Stimulated activated CD4-positive, alpha-beta T cell treated with anti-CD3 and anti-CD28 coated beads, Interleukin-12 subunit alpha, Interleukin-12 subunit beta, amount 100 ng/mL, for 4 hours (primary cell): Measurements from ENCODE around the gene ADGRL1.

Source experiments
- DNase-seq: peaks from one replicate; pipeline ENCODE4 v3.0.0-alpha.2; 2020

ADGRL1 gene

DNA sequence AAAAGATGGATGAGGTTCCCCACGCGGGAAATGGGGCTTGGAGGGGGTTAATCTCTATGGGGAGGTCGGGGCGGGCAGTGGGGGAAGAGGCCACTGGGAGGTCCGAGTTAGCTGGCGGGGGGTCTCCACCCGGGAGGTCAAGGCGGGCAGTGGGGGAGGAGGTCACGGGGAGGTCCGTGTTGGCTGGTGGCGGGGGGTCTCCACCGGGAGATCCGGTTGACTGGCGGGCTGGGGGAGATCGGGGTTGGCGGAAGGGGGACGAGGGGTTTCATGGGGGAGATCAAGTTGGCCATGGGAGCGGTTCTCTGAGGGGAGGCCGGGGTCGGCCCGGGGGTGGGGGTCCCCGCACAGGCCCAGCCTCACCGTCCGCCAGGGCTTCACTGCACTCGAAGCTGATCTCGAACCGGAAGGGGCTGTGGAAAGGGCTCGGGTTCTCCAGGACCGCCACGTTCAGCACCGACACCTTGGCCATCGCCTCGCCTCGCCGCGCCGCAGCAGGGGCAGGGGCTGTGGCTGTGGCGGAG, 69.9 kb downstream of the ADGRL1 start:
- no peak for DNase-seq

DNA sequence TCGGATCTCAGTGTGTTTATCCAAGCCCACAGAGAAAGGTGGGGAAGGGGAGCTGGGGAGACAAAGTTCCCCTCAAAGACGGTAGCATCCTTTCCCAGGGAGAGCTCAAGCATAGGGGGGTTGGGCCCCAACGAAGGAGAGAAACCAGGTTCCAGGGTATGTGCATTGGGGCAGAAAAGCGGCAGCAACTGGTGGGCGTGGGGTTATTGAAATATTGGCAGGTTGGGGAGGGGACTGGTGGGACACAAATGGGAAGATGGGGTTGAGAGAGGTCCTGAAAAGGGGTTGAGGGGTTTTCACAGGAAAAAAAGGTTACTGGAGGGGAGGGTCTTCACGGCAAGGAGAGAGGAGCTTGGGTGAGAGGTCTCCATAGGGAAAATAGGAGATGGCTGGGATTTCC, 70.6 kb downstream of the ADGRL1 start:
- no peak for DNase-seq

DNA sequence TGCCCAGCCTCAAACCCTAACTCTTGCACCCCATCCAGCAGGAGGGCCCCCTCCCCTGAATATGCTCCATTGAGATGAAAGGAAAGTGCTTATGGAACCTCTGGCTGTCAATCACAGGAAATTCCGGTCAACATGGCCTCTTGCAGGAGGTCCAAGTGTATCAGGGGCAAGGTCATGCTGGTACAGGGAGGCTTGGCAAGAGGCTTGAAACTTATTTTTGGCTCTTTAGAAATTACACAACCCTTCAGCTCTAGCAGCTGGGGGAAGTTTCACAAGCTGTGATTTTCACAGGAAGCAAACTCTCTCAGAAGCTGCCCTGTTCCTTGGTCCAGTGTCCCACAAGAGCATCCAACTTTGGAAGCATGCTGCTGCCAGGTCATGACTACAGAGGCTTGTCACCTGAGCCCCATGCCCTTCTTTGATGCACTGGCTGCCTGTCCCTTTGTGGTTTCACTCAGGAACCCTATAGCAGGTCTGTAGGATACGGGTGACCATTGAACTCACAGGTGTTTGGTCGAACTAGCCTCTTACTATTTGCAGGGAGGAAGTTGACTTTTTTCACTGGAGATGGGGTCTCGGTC, 78.0 kb downstream of the ADGRL1 start:
- no peak for DNase-seq

DNA sequence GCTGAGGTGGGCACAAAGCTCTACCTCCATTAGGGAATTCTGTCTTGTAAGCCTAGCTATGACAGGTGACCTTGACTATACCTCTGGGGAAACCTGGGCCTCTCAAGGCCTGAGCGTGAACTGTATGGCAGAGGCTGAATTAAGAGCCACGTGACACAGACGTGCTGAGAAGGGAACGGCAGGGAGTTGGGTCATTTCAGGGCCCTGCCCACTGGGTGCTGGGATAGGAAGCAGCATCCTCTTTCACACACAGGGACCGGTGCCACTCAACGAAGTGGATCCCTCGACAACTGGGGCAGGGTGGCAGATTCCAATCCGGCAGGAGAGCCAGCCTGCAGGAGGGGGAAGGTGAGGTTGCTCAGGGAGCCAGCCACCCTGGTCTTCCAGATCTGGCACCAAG, 78.8 kb downstream of the ADGRL1 start:
- DNase-seq = no peak

DNA sequence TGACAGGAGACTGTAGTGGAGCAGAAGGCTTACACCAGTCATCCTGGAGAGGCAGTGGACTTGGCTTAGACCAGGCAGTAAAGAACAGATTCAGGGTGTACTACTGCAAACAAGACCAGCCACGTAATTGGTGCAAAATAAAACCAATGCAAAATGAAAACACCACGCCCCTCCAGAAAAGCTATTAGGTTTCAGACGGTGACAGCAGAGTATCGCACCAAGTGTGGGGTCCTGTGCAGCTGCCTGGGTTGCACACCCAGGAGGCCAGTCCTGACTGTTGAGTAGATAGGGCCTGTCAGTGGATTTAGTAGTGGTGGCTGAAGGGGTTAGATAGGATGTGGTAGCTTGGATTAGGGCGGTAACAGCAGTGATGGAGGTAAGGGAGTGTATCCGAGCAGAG, 83.0 kb downstream of the ADGRL1 start:
- no peak for DNase-seq

DNA sequence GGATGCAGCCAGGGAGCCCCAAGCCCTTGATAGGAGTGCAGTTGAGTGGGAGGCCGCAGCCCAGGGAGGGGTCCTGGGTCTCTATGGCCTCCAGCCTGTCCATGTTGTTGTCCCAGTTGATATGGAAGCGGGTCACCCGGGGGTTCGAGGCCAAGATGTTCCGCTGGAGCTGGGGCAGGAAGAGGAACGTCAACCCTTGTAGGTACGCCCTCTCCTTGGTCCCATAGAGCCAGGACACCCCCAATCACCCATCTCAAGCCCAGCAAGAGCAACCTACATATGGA, 85.5 kb downstream of the ADGRL1 start:
- no peak for DNase-seq

DNA sequence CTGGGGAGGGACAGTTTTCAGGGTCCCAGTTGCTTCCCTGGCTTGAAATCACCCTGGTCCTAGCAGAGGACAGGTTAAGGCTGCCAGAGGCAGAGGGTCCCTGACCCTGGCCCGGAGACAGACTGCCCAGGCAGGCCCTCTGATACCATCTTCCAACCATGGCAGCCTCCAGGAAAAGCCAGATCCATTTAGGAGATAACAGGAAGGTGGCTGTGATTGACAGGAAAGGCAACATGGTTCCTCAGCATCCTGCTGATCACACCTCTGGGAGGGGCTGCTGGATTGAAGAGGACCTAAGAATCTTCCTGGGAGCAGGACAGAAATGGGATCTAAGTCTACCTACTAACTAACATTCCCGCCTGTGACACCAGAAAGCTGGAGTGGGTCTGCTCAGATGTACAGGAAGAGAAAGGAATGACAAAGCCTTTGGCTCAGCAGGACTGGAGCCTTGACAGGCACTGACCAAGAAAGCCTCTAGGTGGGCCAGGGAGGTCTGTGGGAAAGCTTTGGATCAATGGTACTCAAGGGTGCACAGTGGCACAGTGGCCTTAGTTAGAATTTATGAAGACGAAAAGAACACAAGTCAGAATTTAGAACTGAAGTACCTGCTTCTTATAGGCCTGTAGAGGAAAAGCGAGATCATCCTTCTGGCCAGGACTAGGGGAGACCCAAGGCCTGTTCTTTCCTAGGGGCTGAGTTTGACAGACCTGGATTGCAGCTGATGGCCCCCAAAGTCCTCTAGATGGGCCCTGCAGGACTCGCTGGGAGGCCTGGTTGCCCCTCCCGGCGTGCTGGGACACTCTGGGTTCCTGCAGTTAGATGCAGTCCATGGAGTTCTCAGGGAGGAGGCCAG, 86.1 kb downstream of the ADGRL1 start:
- no peak for DNase-seq

DNA sequence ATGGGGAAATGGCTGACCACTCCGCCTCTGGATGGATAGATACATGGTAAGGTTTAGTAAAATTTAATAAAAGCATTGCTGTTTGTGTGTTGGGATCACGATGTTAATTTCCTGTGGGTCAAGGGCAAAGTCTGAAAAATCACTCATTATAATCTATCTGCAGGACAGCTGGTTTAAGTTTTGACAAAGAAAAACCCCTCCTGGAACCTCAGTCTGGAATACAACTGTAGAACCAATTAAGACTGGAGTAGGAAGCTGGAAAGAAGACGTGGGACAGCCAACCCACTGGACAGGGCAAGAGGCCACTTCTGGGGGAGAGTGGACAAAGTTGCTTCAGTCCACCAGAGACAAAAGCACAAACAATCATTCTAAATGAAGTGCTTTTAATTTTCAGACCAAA, 86.8 kb downstream of the ADGRL1 start:
- DNase-seq = no peak

DNA sequence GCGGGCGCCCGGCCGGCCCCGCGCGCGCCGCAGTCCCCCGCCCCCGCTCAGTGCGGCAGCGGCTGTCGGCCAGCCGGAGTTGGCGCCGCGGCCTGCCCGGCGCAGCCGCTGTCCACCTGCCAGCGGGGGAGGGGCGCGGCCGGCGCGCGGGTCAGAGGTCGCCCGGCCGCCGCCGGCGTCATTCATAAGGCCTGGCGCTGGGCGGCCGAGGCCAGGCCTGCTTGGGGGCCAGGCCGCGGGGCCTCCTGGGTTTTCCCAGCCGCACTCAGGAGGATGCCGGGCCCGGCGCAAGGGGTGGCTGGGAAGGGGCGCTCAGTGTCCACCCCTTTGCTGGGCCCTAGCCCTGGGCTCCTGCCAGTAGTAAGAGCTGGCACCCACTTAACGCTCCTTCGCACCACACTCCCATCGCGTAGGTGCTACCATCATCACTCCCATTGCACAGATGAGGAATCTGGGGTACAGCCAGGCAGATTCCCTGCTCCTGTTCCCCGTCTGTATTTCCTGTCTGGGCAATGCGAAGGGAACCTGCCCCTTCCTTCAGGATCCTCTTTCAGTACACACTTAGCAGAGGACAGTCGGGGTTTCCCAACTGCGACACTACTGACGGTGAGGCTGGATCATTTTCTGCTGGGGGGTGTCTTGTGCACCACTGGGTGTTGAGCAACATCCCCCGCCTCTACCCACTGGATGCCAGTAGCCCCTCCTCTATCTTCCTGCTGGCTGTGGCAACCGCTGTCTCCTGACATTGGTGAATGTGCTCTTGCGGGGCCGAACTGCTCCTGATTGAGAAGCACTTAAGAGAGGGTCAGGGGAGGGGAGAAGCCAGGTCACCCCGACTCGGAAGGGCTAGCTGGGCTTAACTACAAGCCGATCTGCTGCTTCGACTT, 87.6 kb downstream of the ADGRL1 start:
- peak; percentile 15 for DNase-seq

DNA sequence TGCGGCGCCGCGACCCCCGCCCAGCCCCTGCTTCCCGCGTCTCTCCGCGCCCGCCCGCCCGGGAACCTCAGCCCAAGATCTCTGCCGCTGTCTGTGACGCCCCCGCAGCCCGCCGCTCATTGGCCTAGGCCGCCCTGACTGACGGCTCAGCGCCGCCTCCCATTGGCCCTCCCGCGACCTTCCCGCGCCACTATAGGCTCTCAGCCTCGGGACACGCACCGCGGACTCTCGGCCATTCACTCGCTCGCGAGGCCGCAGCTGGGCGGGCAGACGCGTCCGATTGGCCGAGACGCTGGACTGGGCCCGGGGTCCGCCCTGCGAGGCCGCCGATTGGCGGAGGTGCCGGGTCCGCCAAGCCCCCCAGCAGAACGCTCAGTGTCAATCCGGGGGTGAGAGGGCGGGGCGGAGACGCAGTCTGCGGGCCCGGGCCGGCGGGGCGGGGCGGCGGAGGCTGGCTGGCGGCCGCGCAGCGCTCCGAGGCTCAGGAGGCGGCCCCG, 88.3 kb downstream of the ADGRL1 start, which contains the start of gene PRKACA:
Gene PRKACA, minus strand, starts transcription at position 95 of the 497 bp plus-strand sequence. CDS start 215 bp downstream, outside the sequence.
- DNase-seq = peak; percentile 97

DNA sequence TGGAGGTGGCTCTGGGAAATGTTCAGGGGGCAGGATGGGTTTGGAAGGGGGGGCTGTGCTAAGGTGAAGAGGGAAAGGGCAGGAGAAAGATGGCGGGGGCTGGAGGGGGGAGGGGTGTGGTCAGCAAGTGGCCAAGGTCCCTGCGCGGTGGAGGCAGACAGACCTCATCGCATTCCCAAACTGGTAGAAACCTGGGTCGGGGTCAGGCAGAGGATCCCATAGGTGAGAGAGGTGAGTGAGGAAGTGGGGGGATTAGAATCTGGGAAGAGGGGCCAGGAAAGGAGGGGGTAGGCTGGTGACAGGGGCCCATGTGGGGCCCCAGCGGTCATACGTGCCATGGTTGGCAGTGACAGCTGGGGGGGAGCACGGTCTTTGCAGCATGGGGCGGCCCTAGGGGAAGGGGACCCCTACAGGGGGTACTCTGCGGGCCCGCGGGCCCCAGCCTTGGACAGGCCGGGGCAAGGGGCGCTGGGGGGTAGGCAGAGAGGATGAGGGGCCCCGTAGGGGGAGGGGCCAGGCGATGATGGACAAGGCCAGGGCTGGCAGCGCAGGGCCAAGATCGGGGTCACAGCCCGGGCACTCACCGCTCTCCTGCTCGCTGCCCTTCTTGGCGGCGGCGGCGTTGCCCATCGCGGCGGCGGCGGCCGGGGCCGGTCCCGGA, 88.9 kb downstream of the ADGRL1 start:
- no peak for DNase-seq

DNA sequence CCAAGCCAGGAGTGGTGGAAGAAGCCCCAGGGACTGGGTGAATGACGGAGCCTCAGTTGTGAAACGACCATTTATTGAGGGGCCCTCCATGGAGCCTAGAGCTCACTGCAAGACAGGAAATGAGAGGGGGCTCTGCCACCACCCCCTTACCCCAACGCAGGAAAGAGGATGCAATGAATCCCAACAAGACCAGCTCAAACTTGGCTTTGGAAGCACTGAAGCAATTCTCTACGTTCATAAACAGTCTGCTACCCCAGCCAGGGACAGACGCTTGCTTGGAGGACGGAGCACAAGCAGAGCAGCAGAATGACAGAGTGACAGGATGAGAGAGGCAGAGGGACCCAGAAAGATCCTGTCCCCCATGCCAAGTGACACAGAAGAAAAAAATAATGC, 89.4 kb downstream of the ADGRL1 start:
- DNase-seq = no peak

DNA sequence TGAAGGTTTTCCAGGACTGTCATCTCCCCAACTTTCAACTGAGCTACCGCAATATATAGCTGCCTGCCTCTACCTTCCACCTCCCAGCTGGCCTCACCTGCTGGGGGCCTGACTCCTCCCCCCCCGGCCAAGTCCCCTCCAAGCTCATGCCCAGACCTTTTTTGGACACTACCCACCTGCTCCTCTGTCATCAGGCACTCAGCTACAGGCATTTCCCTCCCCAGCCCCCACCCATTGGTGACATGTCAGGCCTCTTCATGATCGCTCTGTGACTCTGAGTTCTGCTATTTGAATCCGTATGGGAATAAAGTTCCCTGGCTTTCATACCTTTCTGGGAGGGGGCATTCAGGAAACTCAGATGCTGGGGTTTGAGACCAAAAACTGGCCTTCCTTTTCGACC, 90.2 kb downstream of the ADGRL1 start:
- no peak for DNase-seq

DNA sequence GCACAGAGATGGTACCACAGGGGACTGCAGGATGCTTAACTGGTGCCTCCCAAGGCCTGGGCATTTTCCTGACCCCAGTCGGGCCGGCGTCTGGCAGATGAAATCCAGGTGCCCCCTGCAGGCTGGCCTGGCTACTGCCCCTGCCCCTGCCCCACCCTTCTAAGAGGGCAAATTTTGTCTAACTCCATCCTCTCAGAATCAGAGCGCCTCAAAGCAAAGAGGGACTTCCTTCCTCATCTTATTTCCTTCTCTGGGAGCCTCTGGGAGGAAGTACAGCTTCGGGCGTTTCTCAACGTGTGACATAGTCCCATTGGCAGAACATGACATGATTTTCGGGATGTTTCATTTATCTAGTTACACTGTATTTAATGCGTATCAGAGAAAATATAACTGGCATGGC, 91.1 kb downstream of the ADGRL1 start:
- DNase-seq = peak; percentile 54

DNA sequence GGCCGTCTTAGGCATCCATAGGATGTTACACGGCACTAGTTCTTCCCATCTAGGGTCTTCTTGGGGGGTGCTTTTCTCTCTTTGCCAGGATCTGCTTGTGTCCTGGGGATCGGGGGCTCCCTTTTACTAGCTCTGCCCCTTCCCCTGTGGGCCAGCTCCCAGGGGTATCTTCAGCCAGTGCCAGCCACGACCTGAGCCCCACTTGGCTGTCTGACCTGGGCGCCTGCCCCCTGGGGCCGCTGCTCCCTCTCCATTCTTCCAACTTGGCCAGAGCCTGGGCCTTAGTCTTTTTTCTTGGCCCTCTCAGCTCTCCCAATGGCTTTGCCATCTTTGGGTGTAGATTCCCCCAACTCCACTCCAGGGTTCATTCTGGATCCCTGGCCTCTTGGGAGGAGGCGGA, 91.5 kb downstream of the ADGRL1 start:
- DNase-seq = no peak

DNA sequence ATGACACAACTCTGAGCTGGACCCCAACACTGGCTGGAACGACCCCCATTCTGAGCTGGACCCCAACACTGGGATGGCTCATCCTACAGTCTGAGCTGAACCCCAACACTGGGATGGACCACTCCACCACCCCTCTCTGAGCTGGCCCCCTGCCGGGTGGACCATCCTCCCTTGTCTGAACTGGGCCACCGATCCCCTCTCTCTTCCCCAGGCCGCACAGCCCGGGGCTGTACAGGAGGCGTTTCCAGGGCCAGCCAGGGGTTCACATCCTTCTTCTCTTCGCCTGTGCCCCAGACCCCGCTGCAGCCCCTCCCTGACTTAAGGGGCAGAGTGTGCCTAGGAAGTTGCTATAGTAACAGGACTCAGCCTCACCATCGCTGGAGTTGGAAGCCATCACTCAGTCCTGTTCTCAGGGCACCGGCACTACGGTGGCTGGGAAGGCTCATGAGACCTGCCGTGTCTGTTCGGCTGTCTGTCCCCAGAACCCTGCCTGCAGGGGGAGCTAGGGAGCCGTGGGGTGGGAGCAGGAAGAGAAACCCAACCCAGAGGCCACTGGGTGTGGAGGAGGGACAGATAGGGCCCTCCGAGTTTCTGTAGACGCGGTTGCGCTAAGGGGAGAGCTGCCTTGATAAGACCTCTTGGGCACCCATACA, 92.1 kb downstream of the ADGRL1 start:
- peak; percentile 51 for DNase-seq

DNA sequence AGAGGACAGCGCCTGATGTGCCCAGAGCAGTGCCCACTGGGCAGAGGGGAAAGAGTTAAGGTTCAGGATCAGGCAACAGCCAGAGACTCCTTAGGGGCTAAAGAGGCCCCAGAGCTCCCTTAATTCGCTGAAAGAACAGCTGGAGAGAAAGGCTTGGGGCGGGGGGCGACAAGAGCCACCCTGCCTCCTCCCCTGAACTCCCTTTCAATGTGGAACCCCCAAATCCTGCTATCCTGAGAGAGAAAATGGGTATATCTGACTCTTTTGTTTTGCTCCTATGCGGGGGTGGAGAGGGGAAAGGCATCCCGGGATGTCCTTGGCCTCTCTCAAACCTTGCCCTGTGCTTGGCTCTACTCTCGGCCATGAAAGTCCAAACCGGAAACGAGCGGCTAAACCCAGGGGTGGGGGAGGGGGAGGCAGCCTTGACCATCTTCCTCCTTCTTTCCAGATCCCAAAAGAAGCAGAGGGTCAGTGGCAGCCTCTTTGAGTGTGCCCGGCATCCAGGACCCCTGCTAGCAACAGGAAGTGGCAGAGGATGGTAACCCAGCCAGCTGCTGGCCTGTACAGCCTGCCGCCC, 93.1 kb downstream of the ADGRL1 start:
- DNase-seq = no peak

DNA sequence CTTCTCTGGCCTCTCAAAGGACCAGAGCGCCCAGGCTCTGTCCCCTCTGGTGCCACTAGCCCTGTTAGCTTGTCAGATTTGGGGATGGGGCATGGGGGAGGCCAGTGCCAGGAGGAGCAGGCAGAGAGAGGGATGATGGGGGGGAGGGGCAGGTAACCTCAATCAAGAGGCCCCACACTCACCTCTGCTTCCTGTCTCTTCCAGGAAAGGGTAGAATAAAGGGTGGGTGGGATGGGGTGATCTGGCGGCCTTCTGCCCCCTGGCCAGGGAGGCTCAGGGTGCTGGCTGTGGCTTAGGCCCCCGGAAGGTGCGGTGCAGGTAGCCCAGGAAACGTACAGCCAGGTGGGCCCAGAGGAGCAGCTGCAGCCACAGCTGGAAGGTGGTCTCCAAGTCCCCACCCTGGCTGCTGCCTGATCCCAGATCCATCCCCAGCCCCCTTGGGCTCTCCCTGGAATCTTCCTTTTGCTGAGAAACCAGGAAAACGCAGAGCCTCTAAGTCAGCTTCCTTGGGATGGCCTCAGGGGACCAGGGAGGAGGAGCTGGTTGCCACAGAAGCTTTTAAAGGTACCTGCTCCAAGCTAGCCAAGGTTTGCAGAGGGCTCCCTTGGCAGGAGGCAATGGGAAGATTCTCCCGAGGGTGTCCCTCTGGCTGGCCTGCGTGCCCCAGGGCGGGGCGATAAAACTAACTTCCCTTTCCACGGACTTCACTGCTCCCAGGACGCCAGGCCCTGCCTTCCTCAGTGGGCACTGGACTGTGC, 93.7 kb downstream of the ADGRL1 start:
- no peak for DNase-seq

DNA sequence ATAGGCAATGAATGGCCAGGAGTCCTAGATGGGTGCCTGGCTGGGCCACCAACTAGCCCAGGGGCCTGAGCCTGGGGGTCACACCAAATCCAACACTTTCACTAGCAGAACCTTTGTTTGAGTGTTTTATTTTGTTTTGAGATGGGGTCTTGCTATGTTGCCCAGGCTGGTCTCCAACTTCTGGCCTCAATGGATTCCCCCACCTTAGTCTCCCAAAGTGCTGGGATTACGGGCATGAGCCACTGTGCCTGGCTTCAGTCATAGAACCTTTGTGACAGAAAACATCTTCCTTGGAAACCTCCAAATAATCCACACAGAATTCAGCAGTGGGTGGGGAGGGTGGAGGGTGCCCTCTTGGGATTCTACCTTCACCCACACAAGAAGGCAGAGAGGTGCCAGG, 94.5 kb downstream of the ADGRL1 start:
- no peak for DNase-seq

DNA sequence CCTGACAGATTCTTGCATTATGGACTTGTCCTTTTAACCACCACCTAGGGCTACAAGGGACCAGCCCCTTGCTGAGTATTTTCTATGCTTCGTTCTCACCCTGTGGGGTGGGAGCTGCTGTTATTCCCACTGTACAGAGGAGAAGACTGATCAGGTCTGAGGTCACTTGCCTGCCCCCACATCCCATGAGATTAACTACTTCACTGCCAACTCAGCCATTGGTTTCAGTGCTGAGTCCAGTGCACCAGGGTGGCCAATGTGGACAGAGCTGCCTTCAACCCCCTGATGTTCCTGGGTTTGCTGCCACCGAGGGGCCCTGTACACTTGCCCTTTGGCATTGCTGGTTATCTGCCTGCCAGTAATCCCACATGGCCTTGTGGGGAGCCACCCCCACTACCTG, 95.3 kb downstream of the ADGRL1 start:
- no peak for DNase-seq
